GM21576 (cell line): ENCODE results near the gene TBC1D22A.
"Not testable (repeated sequence)": the region's sequence is repeated elsewhere in the genome, so short reads cannot be mapped to it uniquely, and the experiment has no call there.

Experiments
- ATAC-seq: cut with Tn5 transposase; IDR thresholded peaks from one replicate; pipeline ENCODE4 v1.9.1; 2021; ENCODE audit warnings: mild to moderate bottlenecking, moderate library complexity; ENCODE audit not compliant: unreplicated experiment

TBC1D22A gene

GRCh38 chr22:46966495-46966845, 204.0 kb downstream of the TBC1D22A start:
- ATAC-seq = no peak

GRCh38 chr22:46966846-46967245, 204.4 kb downstream of the TBC1D22A start:
- ATAC-seq = no peak

- no peak for ATAC-seq
Measured at GRCh38 chr22:46967445-46968358, 205.3 kb downstream of the TBC1D22A start.

GRCh38 chr22:46968359-46968740, 205.9 kb downstream of the TBC1D22A start:
- no peak for ATAC-seq

- ATAC-seq = no peak
Measured at GRCh38 chr22:46968848-46969247, 206.4 kb downstream of the TBC1D22A start.

- ATAC-seq = peak; percentile 86
Measured at GRCh38 chr22:46969491-46969890, 207.0 kb downstream of the TBC1D22A start.

- peak; percentile 26 for ATAC-seq
Measured at GRCh38 chr22:46969961-46970360, 207.5 kb downstream of the TBC1D22A start.

- ATAC-seq = no peak
Measured at GRCh38 chr22:46970411-46971098, 208.1 kb downstream of the TBC1D22A start.

GRCh38 chr22:46971099-46971763, 208.8 kb downstream of the TBC1D22A start:
- no peak for ATAC-seq

- ATAC-seq = no peak
Measured at GRCh38 chr22:46971764-46972125, 209.3 kb downstream of the TBC1D22A start.

- no peak for ATAC-seq
Measured at GRCh38 chr22:46972256-46972655, 209.8 kb downstream of the TBC1D22A start.

- no peak for ATAC-seq
Measured at GRCh38 chr22:46972901-46973831, 210.7 kb downstream of the TBC1D22A start.

GRCh38 chr22:46974077-46974476, 211.6 kb downstream of the TBC1D22A start:
- no peak for ATAC-seq

GRCh38 chr22:46974631-46975585, 212.5 kb downstream of the TBC1D22A start:
- ATAC-seq = no peak

GRCh38 chr22:46976143-46976542, 213.7 kb downstream of the TBC1D22A start:
- no peak for ATAC-seq

- ATAC-seq = no peak
Measured at GRCh38 chr22:46976598-46976997, 214.1 kb downstream of the TBC1D22A start.

GRCh38 chr22:46977656-46978343, 215.3 kb downstream of the TBC1D22A start:
- no peak for ATAC-seq

- ATAC-seq = not testable (repeated sequence)
Measured at GRCh38 chr22:46978668-46979067, 216.2 kb downstream of the TBC1D22A start.

- ATAC-seq = no peak
Measured at GRCh38 chr22:46979506-46979905, 217.1 kb downstream of the TBC1D22A start.
